Heart left ventricle (tissue), 13 donors: ENCODE results near the gene ALK.

Experiments used
- POLR2A ChIP-seq, 2 donors: fragments of 450-650 bp; IDR thresholded peaks; one replicate each; pipeline ENCODE4 v1.6.1; 2017; ENCODE audit warnings: antibody characterized with exemption in 2 of 2, mild to moderate bottlenecking in 2 of 2, moderate library complexity in 2 of 2
- TF ChIP-seq, protein P1 (sequence below), 12 donors: fragments of 200-600 bp; sonication (generic) in 4 of 12; IDR thresholded peaks; one replicate each; pipeline versions ENCODE4 v1.5.0 to v1.8.0; 2018 to 2022; ENCODE audit warnings: antibody characterized with exemption in 12 of 12, mild to moderate bottlenecking in 5 of 12
- donor health status: ischemic (EF 13 %, LVEDD 7.1; RV severe dilation, severe dysfunction).
- donor health status: DM: no; HTN: yes; CAD: no.
- donor health status: DM: no; HTN: no; CAD: no.
- donor health status: ischemic (EF 25% LVEDD 6.9; RV normal size, moderate dysfunction).
- donor health status: ischemic (EF 25% LVEDD 5.7; RV mildly dilated, moderate dysfunction).
- donor health status: ischemic (EF 35%, LVEDD 5.7; RV mildly dilated, moderate dysfunction).
- donor health status: nonischemic (EF 11% LVEDD 7.7; RV severe dilation, severe dysfunction).
- donor health status: DM: yes; HTN: yes; CAD: no.
- donor health status: PGD.
- donor health status: ischemic (EF 29% LVEDD 5.4; RV normal size, mild dysfunction).
- donor health status: nonischemic (EF 23%, LVEDD 6.1; RV moderate dilation, normal function).

- TF ChIP-seq, protein P1, sequence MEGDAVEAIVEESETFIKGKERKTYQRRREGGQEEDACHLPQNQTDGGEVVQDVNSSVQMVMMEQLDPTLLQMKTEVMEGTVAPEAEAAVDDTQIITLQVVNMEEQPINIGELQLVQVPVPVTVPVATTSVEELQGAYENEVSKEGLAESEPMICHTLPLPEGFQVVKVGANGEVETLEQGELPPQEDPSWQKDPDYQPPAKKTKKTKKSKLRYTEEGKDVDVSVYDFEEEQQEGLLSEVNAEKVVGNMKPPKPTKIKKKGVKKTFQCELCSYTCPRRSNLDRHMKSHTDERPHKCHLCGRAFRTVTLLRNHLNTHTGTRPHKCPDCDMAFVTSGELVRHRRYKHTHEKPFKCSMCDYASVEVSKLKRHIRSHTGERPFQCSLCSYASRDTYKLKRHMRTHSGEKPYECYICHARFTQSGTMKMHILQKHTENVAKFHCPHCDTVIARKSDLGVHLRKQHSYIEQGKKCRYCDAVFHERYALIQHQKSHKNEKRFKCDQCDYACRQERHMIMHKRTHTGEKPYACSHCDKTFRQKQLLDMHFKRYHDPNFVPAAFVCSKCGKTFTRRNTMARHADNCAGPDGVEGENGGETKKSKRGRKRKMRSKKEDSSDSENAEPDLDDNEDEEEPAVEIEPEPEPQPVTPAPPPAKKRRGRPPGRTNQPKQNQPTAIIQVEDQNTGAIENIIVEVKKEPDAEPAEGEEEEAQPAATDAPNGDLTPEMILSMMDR (IDR thresholded peaks at IDR 0.05) = no peak
- no peak for TF ChIP-seq POLR2A (IDR thresholded peaks at IDR 0.05)
These were observed 729.6 kb downstream of the ALK start for GRCh38 chr2:29191817-29192216.
